Measurements from ENCODE around the gene ESPN.

Gene ESPN

DNA sequence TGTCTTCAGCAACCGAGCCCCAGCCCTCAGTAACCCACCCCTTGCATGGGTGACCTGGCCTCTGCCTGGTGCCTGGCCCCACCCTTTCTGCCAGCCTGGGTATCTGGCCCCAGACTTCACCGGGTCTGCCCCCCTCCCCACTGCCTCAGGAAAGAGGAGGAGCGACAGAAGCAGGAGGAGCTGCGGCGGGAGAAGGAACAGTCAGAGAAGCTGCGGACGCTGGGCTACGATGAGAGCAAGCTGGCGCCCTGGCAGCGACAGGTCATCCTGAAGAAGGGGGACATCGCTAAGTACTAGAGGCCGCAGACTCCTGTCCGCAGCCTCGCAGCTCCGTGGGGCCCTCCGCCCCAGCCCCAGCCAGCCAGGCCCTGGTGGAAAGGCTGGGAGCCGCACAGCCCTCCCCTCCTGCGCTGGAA lies 35.3 kb downstream of the ESPN start:
- Histone ChIP-seq H3K36me3 (peaks cover 0 to 14% (median 6%) of the 10 kb centered on the region in 3 donors), H3K27ac (no peak overlapping the region), H3K27me3 (peaks cover 0 to 87% of the 10 kb centered on the region in 2 donors), H3K4me1 (peaks cover 0 to 15% (median 7%) of the 10 kb centered on the region in 4 donors), H3K4me3 (peak overlapping the region in 1 of 2 donors; percentile 3), H3K9me3 (no peaks in the 10 kb centered on the region)
- intact Hi-C loops (cut with DNase I; ENCODE audit: low total_unique reads) = no loop called here
- DNase-seq = no peak
- TF ChIP-seq, protein P1, sequence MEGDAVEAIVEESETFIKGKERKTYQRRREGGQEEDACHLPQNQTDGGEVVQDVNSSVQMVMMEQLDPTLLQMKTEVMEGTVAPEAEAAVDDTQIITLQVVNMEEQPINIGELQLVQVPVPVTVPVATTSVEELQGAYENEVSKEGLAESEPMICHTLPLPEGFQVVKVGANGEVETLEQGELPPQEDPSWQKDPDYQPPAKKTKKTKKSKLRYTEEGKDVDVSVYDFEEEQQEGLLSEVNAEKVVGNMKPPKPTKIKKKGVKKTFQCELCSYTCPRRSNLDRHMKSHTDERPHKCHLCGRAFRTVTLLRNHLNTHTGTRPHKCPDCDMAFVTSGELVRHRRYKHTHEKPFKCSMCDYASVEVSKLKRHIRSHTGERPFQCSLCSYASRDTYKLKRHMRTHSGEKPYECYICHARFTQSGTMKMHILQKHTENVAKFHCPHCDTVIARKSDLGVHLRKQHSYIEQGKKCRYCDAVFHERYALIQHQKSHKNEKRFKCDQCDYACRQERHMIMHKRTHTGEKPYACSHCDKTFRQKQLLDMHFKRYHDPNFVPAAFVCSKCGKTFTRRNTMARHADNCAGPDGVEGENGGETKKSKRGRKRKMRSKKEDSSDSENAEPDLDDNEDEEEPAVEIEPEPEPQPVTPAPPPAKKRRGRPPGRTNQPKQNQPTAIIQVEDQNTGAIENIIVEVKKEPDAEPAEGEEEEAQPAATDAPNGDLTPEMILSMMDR (IDR thresholded peaks at IDR 0.05) = no peak

DNA sequence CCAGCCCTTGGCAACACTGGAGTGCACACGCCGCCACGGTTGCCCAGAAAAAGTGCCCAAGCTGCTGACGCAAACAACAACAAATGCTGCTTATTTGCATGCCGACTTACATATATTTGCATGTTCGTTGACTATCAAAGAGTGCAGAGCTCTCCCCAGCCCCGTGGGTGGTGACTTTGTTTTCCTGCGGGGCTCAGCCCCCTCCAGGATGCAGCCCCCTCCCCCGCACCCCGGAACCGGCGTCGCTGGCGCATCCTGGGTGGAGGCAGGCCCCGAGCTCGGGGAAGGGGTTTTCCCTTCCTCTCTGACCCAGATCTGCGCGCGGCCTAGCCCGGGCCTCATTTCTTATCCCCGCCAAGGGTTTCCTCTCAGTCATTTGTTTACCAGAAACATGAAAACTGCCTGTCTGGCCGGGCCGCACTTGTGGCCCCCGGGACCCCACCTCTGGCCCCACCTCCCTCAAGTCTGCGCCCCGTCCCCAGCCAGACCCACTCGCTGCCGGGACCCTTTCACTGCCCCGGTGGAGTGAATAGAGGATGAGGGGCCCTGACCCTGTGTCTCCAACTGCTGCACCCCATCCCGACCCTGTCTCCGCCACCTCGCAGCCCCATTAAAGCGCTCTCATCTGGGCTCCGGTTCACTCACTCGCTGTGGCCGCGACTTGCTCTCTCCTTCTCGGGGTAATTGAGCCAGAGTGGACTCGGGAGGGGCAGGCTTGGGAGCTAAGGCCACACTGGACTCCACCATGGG lies 35.9 kb downstream of the ESPN start:
- intact Hi-C loops (cut with DNase I; ENCODE audit: low total_unique reads) = no loop called here
- TF ChIP-seq, protein P1 (IDR thresholded peaks at IDR 0.05) = no peak
- DNase-seq = no peak
- H3K9me3 ChIP-seq = no peaks in the 10 kb centered on the region
- no peak overlapping the region for H3K27ac ChIP-seq
- H3K36me3 ChIP-seq = peaks cover 0 to 14% (median 6%) of the 10 kb centered on the region in 3 donors
- H3K4me3 ChIP-seq = peak overlapping the region in 1 of 2 donors; percentile 8
- H3K4me1 ChIP-seq = peaks cover 0 to 9% (median 4%) of the 10 kb centered on the region in 4 donors
- peaks cover 0 to 87% of the 10 kb centered on the region in 2 donors for H3K27me3 ChIP-seq

DNA sequence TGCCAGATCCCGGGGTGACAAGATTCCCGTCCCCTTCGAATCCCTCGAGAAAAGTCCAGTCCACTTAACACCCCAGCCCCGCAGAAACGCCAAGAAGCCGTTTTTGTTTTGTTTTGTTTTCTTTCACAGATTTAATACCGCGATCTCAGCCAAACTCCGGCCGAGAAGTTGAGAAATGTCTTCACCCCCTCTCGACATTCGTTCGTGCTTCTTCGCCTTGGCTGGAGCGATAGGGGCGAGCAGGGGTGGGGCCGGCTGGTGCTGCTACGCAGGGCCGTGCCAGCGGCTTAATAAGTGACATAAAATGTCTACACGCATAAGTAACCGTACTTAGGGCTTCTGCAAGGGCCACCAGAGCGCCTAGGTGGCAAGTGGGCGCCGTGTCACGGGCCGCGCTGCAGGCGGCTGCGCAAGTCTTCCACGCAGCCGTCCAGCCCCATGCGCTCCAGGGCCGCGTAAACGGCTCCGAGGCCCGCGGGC lies 36.5 kb downstream of the ESPN start:
- DNase-seq = no peak
- TF ChIP-seq, protein P1 (IDR thresholded peaks at IDR 0.05) = no peak
- H3K36me3 ChIP-seq = peaks cover 0 to 14% (median 6%) of the 10 kb centered on the region in 3 donors
- H3K4me3 ChIP-seq = peak overlapping the region in 1 of 2 donors; percentile 8
- intact Hi-C loops (cut with DNase I; ENCODE audit: low total_unique reads) = no loop called here
- peaks cover 0 to 87% of the 10 kb centered on the region in 2 donors for H3K27me3 ChIP-seq
- no peak overlapping the region for H3K27ac ChIP-seq
- peaks cover 0 to 9% (median 3%) of the 10 kb centered on the region in 4 donors for H3K4me1 ChIP-seq
- H3K9me3 ChIP-seq = no peaks in the 10 kb centered on the region

DNA sequence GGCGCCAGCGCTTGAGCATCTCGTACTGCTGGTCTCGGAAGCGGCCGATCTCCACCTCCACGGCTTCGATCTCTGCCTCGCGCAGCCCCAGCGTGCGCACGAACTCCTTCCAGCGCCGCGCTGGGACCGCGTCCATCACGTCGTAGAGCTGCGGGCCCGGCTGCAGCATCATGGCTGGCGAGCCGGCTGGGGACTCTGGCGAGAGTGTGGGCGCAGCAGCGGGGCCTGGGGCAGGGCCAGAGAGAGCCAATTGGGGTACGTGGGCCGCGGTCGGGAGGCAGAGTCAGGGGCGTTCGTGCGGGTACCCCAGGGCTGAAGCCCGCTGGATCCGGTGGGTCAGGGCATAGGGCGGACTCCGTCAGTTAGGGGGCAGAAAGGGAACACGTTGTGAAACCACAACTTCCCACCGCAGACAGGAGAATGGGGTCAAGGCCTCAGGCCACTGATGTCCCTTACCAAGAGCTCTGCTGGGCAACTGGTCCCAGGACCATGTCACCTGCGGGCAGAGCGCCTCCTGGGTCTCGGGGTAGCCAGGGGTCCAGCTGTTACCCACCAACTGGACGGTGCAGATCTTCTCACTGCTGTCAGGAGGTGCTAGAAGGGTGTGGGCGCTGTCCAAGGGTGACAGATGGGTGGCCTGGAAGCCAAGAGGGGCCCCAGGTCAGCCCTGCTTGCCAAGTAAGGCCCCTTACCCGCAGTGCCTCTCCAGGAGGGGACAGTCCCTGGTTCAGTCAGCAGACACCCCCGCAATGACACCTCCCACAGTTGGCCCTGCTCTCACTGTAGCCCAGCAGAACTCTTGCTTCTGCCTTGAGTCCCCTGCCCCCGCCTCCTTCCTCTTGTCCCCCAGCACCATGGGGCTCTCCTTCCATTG lies 37.2 kb downstream of the ESPN start:
- H3K27ac ChIP-seq = no peak overlapping the region
- DNase-seq = no peak
- no peaks in the 10 kb centered on the region for H3K9me3 ChIP-seq
- TF ChIP-seq, protein P1 (IDR thresholded peaks at IDR 0.05) = no peak
- H3K4me1 ChIP-seq = peaks cover 0 to 9% (median 3%) of the 10 kb centered on the region in 4 donors
- peaks cover 0 to 87% of the 10 kb centered on the region in 2 donors for H3K27me3 ChIP-seq
- H3K4me3 ChIP-seq = no peak overlapping the region
- intact Hi-C loops (cut with DNase I; ENCODE audit: low total_unique reads) = no loop called here
- H3K36me3 ChIP-seq = peaks cover 0 to 14% (median 6%) of the 10 kb centered on the region in 3 donors

DNA sequence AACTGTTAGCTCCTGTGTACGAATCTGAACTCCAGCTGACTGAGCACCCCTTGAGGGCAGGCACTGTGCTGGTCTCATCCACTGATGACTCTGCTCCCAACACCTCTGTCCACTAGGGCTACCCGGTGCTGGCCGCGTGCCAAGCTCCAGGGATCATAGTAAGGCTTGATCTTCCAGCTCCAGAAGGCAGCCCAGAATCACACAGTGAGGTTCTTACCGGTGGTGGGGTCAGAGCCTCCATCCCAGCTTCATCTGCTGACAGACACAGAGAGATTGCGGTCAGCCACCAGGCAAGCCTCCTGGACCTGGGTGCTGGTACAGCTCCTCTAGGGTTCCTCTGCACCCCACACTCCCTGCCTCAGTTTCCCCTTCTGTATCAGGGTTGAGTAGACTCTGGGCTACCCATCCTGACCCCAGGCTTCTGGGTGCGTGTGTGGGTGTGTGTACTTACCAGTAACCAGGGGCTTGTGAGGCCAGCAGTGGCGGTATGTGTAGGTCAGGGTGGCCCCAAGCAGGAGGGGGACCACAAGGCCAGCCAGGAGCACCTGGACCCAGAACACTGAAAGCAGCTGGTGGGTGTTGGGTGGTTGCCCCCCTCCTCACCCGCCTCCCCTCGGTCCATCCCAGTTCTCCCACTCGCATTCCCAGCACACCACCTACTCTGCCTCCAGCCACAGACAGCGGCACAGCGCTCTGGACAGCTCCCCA lies 38.0 kb downstream of the ESPN start:
- no peak for DNase-seq
- Histone ChIP-seq H3K27me3 (peaks cover 0 to 87% of the 10 kb centered on the region in 2 donors), H3K36me3 (peaks cover 0 to 18% (median 8%) of the 10 kb centered on the region in 3 donors), H3K4me1 (peaks cover 0 to 9% (median 3%) of the 10 kb centered on the region in 4 donors), H3K9me3 (no peaks in the 10 kb centered on the region), H3K27ac (no peak overlapping the region), H3K4me3 (no peak overlapping the region)
- TF ChIP-seq, protein P1 (IDR thresholded peaks at IDR 0.05) = no peak
- intact Hi-C loops (cut with DNase I; ENCODE audit: low total_unique reads) = no loop called here
